IMR-90 (cell line): Measurements from ENCODE around the gene ABHD17C.

Experiments
- CHD1 ChIP-seq: IDR thresholded peaks from 2 replicates; pipeline ENCODE4 v1.6.1; 2012; ENCODE audit warnings: low read depth, low read length, improper control_type of control experiment
- CTCF ChIP-seq: conservative IDR thresholded peaks from 2 replicates; pipeline ENCODE4 v1.5.1; 2012; ENCODE audit warnings: mild to moderate bottlenecking, low read depth, low read length, improper control_type of control experiment
- POLR2A ChIP-seq: IDR thresholded peaks from 2 replicates; pipeline ENCODE4 v1.6.1; 2012; ENCODE audit warnings: mild to moderate bottlenecking, low read depth, low read length

GRCh38 chr15:80668546-80669236 is 26.4 kb upstream of the ABHD17C start:
- TF ChIP-seq CTCF, result no peak
- TF ChIP-seq POLR2A, result no peak
- no peak for TF ChIP-seq CHD1
